AG04450 (cell line): Measurements from ENCODE around the gene PARP2. TPM values are rescaled to one million over a fixed set of nuclear protein-coding genes. Genes with fewer than 3 reads are reported as not detected.
"Not testable (repeated sequence)": the region's sequence is repeated elsewhere in the genome, so short reads cannot be mapped to it uniquely, and the experiment has no call there.

Experiments used
- CTCF ChIA-PET: fragments of 300-600, 350-600 bp; formaldehyde crosslinking; extraction: SDS; loops from one replicate; lab custom pipeline; 2022; ENCODE audit warnings: antibody characterized with exemption, inconsistent platforms; lab: Charles Lee
- POLR2A ChIA-PET: fragments of 350-600 bp; formaldehyde crosslinking; extraction: SDS; loops from one replicate; lab custom pipeline; 2021; ENCODE audit warnings: antibody characterized with exemption, inconsistent platforms; lab: Yijun Ruan, JAX
- DNase-seq: peaks from one replicate; pipeline ENCODE4 v3.0.0-alpha.2; 2011; ENCODE audit warnings: low read depth, low spot score
- H3K27ac ChIP-seq: one replicate; pipeline ENCODE4 v1.5.1; 2012; ENCODE audit warnings: low read depth, low read length, control low read depth
- H3K27me3 ChIP-seq: one replicate; pipeline ENCODE4 v1.6.0; 2012; ENCODE audit warnings: low read length; ENCODE audit not compliant: control insufficient read depth, insufficient read depth
- H3K4me3 ChIP-seq: 2 replicates; pipeline ENCODE4 v1.5.1; 2011; ENCODE audit warnings: mild to moderate bottlenecking, low read depth, low read length, control low read depth
- H3K9me3 ChIP-seq: 2 replicates; pipeline ENCODE4 v1.5.1; 2012; ENCODE audit warnings: low read length; ENCODE audit not compliant: control insufficient read depth, insufficient read depth
- CTCF ChIP-seq: IDR thresholded peaks from 2 replicates; pipeline ENCODE4 v1.5.1; 2011; ENCODE audit warnings: low read depth, low read length, control low read depth, inconsistent platforms
- polyA plus RNA-seq: library from polyadenylated mRNA; depleted of rRNA; stranded (reverse); fragments of >200 nt; gene quantifications from 2 replicates; pipeline ENCODE4 v1.2.3, GENCODE V29; 2011

Gene PARP2
- polyA plus RNA-seq, 1 experiment: 12.3 TPM

GRCh38 chr14:20332431-20332787, 11.0 kb upstream of the PARP2 start:
- H3K4me3 ChIP-seq: peak overlapping the region; percentile 82
- DNase-seq: no peak
- POLR2A ChIA-PET: interaction anchor here (0.7 to 1.5 kb wide), 2 partner anchors 11 to 123 kb away, joined by 3 to 9 read pairs; partner anchors contain the start of genes APEX1 and PARP2
- TF ChIP-seq CTCF: no peak
- no peaks in the 10 kb centered on the region for H3K27me3 ChIP-seq
- H3K9me3 ChIP-seq: no peaks in the 10 kb centered on the region
- H3K27ac ChIP-seq: peak overlapping the region; percentile 59
- CTCF ChIA-PET: interaction anchor here (0.9 to 8.9 kb wide), 5 partner anchors 9 to 281 kb away, joined by 3 to 158 read pairs (median 6); partner anchors contain the start of genes PARP2 and TTC5

- DNase-seq: peak; percentile 48
- POLR2A ChIA-PET: interaction anchor here (0.7 to 1.5 kb wide), 3 partner anchors 10 to 123 kb away, joined by 3 to 14 read pairs (median 9); partner anchors contain the start of genes APEX1 and PARP2
- peak within 1 kb of the TSS; percentile 82 for H3K4me3 ChIP-seq
- TF ChIP-seq CTCF: no peak
- H3K27me3 ChIP-seq: no peaks in the 10 kb centered on the region
- peak within 1 kb of the TSS; percentile 59 for H3K27ac ChIP-seq
- CTCF ChIA-PET: interaction anchor here (0.9 to 8.9 kb wide), 8 partner anchors 7 to 358 kb away, joined by 3 to 158 read pairs (median 4); partner anchors contain the start of genes PARP2 and TTC5
- no peaks in the 10 kb centered on the region for H3K9me3 ChIP-seq
These were observed 10.5 kb upstream of the PARP2 start, which contains the start of gene CCNB1IP1 for GRCh38 chr14:20332788-20333493. Gene CCNB1IP1, minus strand, starts transcription at chr14:20333279. Its CDS starts 16,756 bp downstream, at chr14:20316523.

- Histone ChIP-seq H3K27me3 (no peaks in the 10 kb centered on the region), H3K4me3 (peak overlapping the region; percentile 82), H3K9me3 (no peaks in the 10 kb centered on the region), H3K27ac (no peak overlapping the region)
- DNase-seq: no peak
- no peak for TF ChIP-seq CTCF
- ChIA-PET CTCF (interaction anchor here (1.0 to 8.9 kb wide), 6 partner anchors 8 to 357 kb away, joined by 3 to 158 read pairs (median 4); partner anchors contain the start of genes PARP2 and TTC5), POLR2A (interaction anchor here (1.4 kb wide), 1 partner anchor 9 kb away, joined by 14 read pairs; the partner anchor contains the start of gene PARP2)
These were observed 10.0 kb upstream of the PARP2 start for GRCh38 chr14:20333494-20333841.

GRCh38 chr14:20334017-20334416, 9.4 kb upstream of the PARP2 start:
- Histone ChIP-seq H3K4me3 (no peak overlapping the region), H3K9me3 (no peaks in the 10 kb centered on the region), H3K27ac (no peak overlapping the region), H3K27me3 (no peaks in the 10 kb centered on the region)
- no peak for TF ChIP-seq CTCF
- CTCF ChIA-PET: interaction anchor here (1.0 to 8.9 kb wide), 5 partner anchors 7 to 357 kb away, joined by 3 to 158 read pairs (median 4); partner anchors contain the start of gene PARP2
- DNase-seq: no peak
- POLR2A ChIA-PET: interaction anchor here (1.4 kb wide), 1 partner anchor 9 kb away, joined by 14 read pairs; the partner anchor contains the start of gene PARP2

- DNase-seq, H3K4me3 ChIP-seq, H3K9me3 ChIP-seq, H3K27me3 ChIP-seq, H3K27ac ChIP-seq: not testable (repeated sequence)
- ChIA-PET POLR2A (interaction anchor here (0.6 kb wide), 1 partner anchor 1116 kb away, joined by 4 read pairs; no protein-coding TSS in a partner anchor), CTCF (interaction anchor here (0.9 to 7.4 kb wide), 5 partner anchors 11 to 764 kb away, joined by 3 to 158 read pairs (median 5); partner anchors contain the start of gene CCNB1IP1)
These were observed 2.4 kb upstream of the PARP2 start for GRCh38 chr14:20341032-20341431.
